SK-N-SH (cell line): ENCODE data around the gene HELT.

Source experiments
- RFX5 ChIP-seq: IDR thresholded peaks from 2 replicates; pipeline ENCODE4 v1.6.1; 2012; ENCODE audit warnings: mild to moderate bottlenecking, improper control_type of control experiment, low read length
- TF ChIP-seq, protein P1 (sequence below): fragments of 200-600 bp; sonication (generic); IDR thresholded peaks from 2 replicates; pipeline ENCODE4 v1.6.1; 2017; ENCODE audit warnings: antibody characterized with exemption, mild to moderate bottlenecking, moderate library complexity
- TF ChIP-seq, protein P2 (sequence below): IDR thresholded peaks from 2 replicates; pipeline ENCODE4 v1.4.0; 2012; ENCODE audit warnings: low read depth, borderline replicate concordance

- TF ChIP-seq, protein P1, sequence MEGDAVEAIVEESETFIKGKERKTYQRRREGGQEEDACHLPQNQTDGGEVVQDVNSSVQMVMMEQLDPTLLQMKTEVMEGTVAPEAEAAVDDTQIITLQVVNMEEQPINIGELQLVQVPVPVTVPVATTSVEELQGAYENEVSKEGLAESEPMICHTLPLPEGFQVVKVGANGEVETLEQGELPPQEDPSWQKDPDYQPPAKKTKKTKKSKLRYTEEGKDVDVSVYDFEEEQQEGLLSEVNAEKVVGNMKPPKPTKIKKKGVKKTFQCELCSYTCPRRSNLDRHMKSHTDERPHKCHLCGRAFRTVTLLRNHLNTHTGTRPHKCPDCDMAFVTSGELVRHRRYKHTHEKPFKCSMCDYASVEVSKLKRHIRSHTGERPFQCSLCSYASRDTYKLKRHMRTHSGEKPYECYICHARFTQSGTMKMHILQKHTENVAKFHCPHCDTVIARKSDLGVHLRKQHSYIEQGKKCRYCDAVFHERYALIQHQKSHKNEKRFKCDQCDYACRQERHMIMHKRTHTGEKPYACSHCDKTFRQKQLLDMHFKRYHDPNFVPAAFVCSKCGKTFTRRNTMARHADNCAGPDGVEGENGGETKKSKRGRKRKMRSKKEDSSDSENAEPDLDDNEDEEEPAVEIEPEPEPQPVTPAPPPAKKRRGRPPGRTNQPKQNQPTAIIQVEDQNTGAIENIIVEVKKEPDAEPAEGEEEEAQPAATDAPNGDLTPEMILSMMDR: no peak
- no peak for TF ChIP-seq RFX5
- TF ChIP-seq, protein P2, sequence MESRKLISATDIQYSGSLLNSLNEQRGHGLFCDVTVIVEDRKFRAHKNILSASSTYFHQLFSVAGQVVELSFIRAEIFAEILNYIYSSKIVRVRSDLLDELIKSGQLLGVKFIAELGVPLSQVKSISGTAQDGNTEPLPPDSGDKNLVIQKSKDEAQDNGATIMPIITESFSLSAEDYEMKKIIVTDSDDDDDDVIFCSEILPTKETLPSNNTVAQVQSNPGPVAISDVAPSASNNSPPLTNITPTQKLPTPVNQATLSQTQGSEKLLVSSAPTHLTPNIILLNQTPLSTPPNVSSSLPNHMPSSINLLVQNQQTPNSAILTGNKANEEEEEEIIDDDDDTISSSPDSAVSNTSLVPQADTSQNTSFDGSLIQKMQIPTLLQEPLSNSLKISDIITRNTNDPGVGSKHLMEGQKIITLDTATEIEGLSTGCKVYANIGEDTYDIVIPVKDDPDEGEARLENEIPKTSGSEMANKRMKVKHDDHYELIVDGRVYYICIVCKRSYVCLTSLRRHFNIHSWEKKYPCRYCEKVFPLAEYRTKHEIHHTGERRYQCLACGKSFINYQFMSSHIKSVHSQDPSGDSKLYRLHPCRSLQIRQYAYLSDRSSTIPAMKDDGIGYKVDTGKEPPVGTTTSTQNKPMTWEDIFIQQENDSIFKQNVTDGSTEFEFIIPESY: no peak
Measured at GRCh38 chr4:184992422-184992821, 25.9 kb upstream of the HELT start.
